Activated T-cell treated with anti-CD3 and anti-CD28 coated beads for 24 hours (primary cell): Measurements from ENCODE around the gene OGDH.
"Not testable (repeated sequence)": the region's sequence is repeated elsewhere in the genome, so short reads cannot be mapped to it uniquely, and the experiment has no call there.

ENCODE experiments used
- DNase-seq: peaks from one replicate; pipeline ENCODE4 v3.0.0-alpha.2; 2020; ENCODE audit warnings: low read depth

Gene OGDH

DNA sequence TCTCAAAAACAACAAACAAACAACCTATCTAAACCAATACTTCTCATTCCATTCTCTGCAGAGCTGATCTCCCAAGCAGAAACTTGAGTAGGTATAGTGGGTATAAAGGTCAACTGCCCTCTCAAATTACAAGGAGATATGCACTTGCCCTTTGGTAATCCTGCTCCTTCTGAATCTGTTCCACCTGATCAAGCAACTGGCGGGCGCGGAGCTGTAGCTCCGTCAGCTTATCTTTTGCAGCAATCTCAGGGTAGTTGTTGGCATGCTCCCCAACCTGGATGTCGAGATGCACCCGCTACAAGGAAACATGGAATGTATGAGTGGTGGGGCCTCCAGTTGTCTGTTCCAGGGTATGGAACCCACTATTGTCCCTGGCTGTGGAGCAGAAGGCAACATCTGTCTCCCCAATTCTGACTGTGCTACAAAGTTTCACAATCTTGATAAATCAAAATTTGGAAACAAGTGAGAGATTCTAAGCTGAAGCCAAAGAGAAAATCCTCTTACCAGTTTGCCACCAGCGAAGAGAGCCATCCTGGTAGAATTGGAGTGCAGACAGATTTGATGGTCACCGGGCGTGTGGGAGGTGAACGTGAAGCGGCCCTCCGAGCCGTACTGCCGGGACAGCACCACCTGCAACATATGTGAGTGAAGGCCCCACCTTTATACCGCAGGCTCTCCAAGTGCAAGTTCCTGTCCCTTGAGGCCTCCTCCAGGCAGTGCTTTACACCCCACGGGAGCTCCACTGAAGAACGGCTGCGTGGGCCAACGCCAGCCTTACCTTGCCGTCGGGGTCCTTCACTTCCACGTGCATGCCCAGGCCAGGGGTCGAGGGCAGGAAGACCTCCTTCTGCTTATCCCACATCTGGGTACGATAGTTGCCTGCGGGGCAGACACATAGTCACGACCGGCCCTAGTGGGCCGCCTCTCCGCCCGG, 25.2 kb upstream of the OGDH start:
- peak; percentile 32 for DNase-seq

DNA sequence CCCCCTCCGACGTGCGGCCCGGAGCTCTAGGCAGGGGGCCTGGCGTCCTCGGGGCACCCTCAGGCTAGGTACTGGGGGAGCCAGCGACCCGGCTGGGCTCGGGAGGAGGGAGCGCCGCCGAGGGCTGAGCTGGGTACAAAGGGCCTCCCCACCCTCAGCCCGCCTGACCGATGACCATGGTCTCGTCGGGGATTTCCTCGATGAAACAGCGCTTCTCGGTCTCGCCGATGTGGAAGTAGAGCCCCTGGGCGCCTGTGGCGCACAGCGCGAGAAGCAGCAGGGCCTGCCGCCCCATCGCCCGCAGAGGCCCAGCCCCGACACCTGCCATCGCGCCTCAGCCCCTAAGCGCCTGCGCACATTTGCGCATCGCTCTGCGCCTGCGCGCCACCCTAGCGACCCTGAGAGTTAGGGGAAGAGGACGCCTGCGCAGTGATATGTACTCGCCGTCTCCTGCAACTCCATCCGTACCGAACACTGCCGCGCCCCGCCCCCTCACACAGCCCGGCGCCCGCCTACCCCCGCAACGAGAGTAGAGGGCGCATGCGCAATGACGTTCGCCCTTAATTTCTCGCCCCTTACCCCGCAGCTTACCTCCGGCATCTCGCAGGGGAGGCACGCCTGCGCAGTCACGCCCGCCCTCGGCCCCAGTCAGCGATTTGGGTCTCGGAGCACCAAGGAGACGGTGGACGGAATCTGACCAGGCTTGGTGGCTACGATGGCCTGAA, 24.4 kb upstream of the OGDH start, which contains the start of gene TMED4:
TMED4 (minus strand) TSS at position 353 of the 725 bp plus-strand sequence; CDS start at position 328, 25 bp downstream.
- peak; percentile 100 for DNase-seq

DNA sequence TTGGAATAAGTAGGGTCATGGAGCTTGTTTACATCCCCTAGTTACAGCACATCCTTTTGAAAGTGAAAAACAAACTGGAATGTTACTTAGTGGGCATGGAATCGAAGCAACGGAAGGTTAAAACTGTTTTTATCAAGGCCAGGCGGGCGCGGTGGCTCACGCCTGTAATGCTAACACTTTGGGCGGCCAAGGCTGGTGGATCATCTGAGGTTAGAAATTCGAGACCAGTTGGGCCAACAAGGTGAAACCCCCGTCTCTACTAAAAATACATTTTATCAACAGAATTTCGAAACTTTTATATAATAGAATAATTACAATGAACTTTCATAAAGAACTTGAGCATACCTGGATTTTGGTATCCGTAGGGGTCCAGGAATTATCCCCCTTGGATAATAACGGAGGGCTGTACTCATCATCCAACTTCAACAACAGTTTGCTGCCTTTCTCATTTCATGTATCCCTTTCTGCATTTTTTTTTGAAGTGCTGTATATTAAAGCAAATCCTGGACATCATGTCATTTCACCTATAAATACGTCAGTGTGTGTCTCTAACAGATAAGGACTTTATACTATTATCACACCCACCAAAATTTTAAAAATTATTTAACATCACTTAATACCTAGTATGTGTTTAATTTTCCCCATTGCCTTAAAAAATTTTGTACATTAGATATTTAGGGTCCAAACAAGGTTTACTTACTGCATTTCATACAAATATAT, 23.1 kb upstream of the OGDH start:
- no peak for DNase-seq

DNA sequence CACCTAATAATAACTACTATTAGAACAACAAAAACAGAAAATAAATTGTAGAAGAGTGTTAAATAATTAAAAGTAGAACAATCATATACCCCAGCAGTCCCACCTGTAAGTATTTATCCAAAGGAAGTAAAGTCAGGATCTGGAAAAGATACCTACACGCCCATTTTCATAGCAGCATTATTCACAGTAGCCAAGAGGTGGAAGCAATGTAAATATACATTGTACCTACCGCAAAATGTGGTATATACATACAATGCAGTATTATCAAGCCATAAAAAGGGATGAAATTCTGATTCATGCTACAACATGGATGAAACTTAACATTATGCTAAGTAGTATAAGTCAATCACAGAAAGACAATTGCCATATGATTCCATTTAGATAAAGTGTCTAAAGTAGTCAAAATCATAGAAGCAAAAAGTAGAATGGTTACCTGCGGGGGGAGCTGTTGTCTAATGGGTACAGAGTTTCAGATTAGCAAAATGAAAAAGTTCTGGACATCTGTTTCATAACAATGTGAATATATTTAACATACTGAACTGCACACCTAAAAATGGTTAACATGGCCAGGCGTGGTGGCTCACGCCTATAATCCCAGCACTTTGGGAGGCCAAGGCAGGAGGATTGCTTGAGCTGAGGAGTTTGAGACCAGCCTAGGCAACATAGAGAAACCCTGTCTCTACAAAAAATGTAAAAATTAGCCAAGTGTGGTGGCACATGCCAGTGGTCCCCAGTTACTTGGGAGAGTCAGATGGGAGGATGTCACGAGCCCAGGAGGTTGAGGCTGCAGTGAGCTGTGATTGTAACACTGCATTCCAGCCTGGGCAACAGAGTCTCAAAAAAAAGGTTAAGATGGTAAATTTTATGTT, 18.4 kb upstream of the OGDH start:
- DNase-seq: peak; percentile 57

DNA sequence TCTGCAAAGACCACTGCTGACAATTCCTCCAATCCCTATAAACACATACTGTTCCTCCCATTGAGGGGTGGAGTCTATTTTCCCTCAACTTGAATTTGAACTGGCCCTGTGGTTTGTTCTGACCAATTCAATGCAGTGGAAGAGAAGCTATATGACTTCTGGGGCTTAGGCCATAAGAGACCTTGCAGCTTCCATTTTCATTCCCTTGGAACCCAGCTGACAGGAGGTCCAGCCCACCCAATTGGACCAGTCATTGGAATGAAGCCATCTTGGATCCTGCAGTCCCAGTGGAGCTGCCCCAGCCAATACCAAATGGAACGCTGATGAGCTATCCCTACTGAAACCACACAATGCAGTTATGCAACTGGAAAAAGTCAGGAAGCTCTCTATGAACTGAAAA, 15.5 kb upstream of the OGDH start:
- no peak for DNase-seq

DNA sequence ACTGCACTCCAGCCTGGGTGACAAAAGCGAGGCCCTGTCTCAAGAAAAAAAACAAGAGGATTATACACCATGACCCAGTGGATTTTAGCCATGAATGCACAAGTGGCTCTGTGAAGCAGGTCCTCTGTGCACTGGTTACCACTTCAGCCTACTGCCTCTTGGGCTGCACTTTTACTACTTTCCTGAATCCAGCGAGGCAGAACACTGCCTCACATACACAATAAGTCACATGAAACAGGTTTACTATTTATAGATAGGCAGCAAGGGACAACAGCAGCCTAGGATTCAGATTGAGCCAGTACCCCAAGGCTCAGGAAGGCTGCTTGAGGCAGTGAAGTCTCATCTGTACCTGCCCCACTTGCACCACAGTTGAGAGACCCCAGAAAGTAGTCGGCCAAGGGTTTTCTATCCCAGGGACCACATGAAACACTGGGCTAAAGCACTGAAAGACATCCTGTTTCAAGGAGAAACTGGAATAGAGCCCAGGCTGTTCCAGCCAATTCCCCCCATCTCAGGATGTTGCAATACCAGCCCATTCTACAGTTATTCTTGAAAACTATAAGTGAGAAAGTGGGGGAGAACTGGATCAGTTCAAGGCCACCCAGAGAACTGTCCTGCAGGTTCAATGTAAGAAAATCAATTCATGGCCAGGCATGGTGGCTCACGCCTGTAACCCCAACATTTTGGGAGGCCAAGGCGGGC, 10.3 kb upstream of the OGDH start:
- no peak for DNase-seq

DNA sequence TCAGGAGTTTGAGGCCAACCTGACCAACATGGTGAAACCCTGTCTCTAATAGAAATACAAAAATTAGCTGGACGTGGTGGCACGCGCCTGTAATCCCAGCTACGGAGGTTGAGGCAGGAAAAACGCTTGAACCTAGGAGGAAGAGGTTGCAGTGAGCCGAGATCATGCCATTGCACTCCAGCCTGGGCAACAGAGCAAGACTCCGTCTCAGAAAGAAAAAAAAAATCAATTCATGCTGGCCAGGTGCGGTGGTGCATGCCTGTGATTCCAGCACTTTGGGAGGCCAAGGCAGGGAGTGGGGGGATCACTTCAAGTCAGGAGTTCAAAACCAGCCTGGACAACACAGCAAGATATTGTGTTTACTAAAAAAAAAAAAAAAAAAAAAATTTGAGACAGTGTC, 9.2 kb upstream of the OGDH start:
- not testable (repeated sequence) for DNase-seq

DNA sequence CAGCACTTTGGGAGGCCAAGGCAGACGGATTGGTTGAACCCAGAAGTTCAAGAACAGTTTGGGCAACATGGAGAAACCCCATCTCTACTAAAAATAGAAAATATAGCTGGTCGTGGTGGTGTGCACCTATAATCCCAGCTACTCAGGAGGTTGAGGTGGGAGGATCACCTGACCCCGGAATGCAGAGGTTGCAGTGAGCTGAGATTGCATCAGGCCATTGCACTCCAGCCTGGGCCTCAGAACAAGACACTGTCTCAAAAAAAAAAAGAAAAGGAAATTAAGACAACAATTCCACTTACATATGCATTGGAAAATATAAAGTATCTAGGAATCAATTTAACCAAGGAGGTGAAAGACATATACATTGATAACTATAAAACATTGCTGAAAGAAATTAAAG, 7.2 kb upstream of the OGDH start:
- no peak for DNase-seq

DNA sequence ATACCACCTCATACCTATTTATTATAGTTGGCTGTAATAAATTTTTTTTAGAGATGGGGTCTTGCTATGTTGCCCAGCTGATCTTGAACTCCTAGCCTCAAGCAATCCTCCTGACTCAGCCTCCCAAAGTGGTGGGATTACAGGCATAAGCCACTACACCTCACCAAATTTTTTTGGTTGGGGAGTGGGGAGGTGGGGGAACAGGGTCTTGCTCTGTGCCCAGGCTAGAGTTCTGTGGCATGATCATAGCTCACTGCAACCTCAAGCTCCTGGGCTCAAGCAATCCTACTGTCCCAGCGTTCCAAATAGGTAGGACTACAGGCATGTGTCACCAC, 3.9 kb upstream of the OGDH start:
- no peak for DNase-seq

DNA sequence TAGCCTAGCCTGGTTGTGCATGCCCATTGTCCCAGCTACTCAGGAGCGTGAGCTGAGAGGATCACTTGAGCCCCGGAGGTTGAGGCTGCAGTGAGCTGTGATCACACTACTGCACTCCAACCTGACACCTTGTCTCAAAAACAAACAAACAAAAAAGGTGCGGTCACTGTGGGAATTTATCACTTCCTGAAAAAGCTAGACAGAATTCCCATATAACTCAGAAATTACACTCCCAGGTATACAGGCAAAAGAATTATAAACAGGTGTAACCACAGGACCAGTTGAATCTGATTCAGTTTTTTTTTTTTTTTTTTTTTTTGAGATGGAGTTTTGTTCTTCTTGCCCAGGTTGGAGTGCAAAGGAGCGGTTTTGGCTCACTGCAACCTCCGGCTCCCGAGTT, 3.2 kb upstream of the OGDH start:
- no peak for DNase-seq

DNA sequence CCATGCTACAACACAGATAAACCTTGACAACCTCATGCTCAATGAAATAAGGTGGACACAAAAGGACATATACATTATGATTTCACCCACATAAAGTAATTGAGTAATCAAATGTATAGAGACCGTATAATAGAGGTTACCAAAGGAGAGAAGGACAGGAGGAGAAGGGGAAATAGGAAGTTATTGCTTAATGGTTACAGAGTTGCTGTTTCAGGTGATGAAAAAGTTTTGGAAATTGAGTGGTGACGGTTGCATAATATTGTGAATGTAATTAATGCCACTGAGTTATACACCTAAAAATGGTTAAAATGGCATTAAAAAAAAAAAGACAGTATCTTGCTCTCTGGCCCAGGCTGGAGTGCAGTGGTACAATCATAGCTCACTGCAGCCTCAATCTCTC, 1.5 kb upstream of the OGDH start:
- no peak for DNase-seq

DNA sequence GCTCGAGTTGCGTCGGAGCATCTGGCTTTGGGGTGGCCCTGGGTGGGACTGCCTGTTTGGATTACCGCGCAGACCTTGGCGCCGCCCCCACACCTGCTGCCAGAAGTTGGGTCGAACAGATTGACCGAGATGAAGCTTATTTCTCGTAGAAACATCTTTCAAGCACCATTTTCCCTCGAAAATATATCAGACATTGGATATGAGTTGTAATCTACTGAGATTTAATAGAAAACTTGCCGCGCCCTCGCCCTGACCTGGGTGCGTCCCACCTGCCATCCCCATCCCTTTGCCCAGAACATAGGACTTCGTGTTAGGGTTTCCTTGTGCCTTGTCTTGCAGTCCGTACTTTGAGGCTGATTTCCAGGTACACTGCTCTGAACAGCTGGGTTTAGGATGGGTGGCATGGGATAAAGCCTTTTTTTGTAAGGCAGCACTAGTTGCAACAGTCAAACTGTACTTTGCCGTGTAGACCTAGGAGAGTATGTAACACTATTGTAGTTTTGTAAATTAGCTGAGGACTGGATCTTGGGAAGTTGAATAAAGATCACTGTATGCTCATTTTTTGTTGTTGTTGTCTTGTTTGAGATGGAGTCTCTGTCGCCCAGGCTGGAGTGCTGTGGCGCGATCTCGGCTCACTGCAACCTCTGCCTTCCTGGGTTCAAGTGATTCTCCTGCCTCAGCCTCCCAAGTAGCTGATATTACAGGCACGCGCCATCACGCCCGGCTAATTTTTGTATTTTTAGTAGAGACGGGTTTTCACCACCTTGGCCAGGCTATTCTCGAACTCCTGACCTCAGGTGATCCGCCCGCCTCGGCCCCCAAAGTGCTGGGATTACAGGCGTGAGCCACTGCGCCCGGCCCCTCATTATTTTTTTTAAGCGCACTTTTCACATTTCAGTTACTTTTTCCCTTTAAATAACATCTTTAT, 978 bp downstream of the OGDH start:
- no peak for DNase-seq

DNA sequence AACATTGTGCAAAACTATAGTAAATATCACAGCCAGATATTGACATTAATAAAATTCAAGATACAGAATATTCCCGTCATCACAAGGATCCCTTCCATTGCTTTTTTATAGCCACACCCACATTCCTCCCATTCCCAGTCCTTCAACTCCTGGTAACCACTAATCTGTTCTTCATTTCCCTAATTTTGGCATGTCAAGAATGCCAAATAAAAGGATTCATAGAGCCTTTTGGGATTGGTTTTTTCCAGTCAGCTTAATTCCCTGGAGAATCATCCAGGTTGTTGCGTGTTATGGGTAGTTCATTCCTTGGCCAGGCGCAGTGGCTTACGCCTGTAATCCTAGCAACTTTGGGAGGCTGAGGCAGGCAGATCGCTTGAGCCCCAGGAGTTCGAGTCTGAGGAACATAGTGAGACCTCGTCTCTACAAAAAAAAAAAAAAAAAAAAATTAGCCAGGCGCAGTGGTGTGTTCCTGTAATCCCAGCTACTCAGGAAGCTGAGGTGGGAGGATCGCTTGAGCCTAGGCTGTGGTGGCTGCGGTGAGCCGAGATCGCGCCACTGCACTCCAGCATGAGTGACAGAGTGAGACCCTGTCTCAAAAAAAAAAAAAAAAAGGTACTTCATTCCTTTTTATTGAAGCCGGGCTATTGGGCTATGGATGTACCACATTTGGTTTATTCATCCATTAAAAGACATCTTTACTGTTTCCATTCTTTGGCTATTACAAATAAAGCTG, 2.7 kb downstream of the OGDH start:
- DNase-seq: no peak

DNA sequence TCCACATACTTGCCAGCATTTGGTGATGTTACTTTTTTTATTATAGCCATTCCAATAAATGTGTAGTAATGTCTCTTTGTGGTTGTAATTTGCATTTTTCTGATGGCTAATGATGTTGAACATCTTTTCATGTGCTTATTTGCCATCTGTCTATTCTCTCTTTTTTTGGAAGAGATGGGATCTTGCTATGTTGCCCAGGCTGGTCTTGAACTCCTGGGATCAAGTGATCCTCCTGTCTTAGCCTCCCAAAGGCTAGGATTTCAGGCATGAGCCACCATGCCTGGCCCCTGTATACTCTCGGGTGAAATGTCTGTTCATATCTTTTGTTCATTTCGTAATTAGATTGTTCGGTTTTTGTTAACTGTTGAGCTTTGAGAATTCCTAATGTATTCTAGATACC, 3.4 kb downstream of the OGDH start:
- no peak for DNase-seq

DNA sequence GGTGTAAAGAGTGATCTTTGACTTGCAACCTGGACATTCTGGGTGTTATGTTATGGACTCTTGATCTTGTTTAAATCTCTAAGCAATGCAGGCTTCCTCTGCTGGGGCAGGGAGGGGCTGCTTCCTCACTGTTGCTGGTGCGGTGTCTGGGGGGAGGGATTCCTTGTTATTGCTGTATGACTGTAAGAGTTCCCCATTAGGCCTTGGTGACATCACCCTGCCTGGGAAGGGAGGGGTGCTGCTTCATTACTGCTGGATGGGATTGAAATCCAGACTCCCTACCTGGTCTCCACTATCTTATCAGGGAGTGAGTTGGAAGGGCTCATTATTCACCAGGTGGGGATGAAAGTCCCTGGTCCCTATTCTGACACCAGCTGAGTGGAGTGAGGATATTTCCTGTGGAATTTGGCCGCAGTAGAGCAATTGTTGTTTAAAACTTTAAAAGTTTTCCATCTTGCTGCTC, 8.8 kb downstream of the OGDH start:
- no peak for DNase-seq

DNA sequence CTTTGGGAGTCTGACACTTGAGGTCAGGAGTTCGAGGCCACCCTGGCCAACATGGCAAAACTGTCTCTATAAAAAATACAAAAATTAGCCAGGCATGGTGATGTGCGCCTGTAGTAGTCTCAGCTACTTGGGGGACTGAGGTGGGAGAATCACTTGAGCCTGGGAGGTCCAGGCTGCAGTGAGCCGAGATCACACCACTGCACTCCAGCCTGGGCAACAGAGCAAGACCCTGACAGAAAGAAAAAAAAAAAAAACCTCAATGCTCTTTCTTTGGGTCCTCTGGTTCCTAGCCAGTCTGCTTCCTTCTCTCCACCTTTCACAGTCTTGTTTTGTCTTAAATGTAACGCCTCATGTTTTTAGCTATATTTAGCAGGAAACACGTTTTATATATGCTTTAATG, 9.4 kb downstream of the OGDH start:
- no peak for DNase-seq

DNA sequence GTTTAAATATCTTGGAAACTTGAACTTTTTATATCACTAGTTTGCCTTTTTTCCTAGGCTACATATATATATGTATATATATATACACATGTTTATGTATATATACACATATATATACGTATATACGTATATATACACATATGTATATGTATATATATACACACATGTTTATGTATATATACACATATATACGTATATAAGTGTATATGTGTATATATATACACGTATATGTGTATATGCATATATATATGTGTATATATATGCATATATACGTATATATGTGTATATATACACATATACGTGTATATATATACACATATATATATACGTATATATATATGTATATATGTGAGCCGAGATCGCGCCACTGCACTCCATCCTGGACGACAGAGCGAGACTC, 10.1 kb downstream of the OGDH start:
- DNase-seq: no peak

DNA sequence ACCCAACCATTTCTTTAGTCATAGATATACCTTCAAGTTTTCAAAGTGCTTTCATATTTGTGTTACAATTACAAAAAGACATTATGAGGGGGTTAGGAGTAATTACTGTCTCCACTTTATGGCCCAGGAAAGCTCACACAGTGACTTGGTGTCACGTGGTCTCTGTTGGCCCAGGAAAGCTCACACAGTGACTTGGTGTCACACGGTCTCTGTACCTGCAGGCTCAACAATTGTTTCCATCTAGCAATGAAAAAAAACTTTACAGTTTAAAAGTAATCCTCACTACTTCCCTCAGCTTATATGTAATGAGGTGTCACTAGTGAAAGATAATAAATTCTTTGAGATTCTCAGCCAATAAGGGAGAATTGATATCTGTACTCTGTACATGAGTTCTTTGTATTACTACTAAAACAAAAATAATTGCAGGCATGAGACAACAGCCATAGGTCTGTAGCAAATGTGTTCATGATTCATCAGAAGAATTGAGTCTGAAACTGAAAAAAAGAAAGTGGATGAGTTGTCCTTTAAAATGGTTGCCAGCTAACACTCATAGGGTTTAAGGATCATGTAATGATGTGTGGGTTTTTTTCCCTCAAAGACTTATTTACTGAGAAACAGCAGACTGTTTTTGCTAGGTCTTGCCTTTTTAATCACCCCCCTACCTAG, 10.9 kb downstream of the OGDH start:
- no peak for DNase-seq

DNA sequence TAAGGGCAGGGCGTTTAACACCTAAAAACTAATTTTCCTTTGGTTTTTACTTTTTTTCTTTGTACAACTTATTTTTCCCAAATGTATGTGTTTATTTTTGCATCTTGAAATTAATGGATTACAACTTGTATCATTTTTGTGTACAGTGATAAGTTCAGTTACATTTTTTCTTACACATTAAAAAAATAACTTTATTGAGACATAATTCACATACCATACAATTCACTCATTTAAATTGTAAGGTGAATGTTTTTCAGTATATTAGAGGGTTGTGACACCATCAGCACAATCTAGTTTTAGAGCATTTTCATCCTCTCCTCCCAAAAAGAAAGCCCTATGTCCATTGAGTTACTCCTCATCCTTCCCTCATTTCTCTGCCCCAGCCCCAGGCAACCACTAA, 11.6 kb downstream of the OGDH start:
- no peak for DNase-seq
